ENCODE results near the gene CYGB.
"Not testable (repeated sequence)": the region's sequence is repeated elsewhere in the genome, so short reads cannot be mapped to it uniquely, and the experiment has no call there.

The CYGB gene

GRCh38 chr17:76565728-76566612, 28.5 kb upstream of the CYGB start:
- H3K36me3 ChIP-seq (ENCODE audit: control insufficient read depth, insufficient read depth, low read length) = peaks cover 13% of the 10 kb centered on the region
- peaks cover 20% of the 10 kb centered on the region for H3K4me1 ChIP-seq (ENCODE audit: control insufficient read depth, insufficient read depth, low read length)
- no peak overlapping the region for H3K9ac ChIP-seq (ENCODE audit: low read length)
- H3K4me3 ChIP-seq (ENCODE audit: low read length) = no peak overlapping the region
- H3K9me3 ChIP-seq (ENCODE audit: control insufficient read depth, low read length) = no peaks in the 10 kb centered on the region
- peaks cover 3% of the 10 kb centered on the region for H3K27me3 ChIP-seq (ENCODE audit: control insufficient read depth, insufficient read depth, low read length)

GRCh38 chr17:76564991-76565727, 27.6 kb upstream of the CYGB start:
- H3K27me3 ChIP-seq (ENCODE audit: control insufficient read depth, insufficient read depth, low read length); H3K4me3 ChIP-seq (ENCODE audit: low read length); H3K36me3 ChIP-seq (ENCODE audit: control insufficient read depth, insufficient read depth, low read length); H3K9me3 ChIP-seq (ENCODE audit: control insufficient read depth, low read length); H3K9ac ChIP-seq (ENCODE audit: low read length): not testable (repeated sequence)
- peaks cover 25% of the 10 kb centered on the region for H3K4me1 ChIP-seq (ENCODE audit: control insufficient read depth, insufficient read depth, low read length)

GRCh38 chr17:76563359-76563758, 25.9 kb upstream of the CYGB start:
- peaks cover 29% of the 10 kb centered on the region for H3K4me1 ChIP-seq (ENCODE audit: control insufficient read depth, insufficient read depth, low read length)

GRCh38 chr17:76562734-76563148, 25.2 kb upstream of the CYGB start:
- H3K9me3 ChIP-seq (ENCODE audit: control insufficient read depth, low read length) = no peaks in the 10 kb centered on the region
- H3K4me1 ChIP-seq (ENCODE audit: control insufficient read depth, insufficient read depth, low read length) = peaks cover 23% of the 10 kb centered on the region
- H3K36me3 ChIP-seq (ENCODE audit: control insufficient read depth, insufficient read depth, low read length) = peaks cover 9% of the 10 kb centered on the region
- no peaks in the 10 kb centered on the region for H3K27me3 ChIP-seq (ENCODE audit: control insufficient read depth, insufficient read depth, low read length)
- no peak overlapping the region for H3K4me3 ChIP-seq (ENCODE audit: low read length)
- no peak overlapping the region for H3K9ac ChIP-seq (ENCODE audit: low read length)

More at GRCh38 chr17:76563359-76563758, 25.9 kb upstream of the CYGB start:
- H3K4me3 ChIP-seq (ENCODE audit: low read length); H3K9ac ChIP-seq (ENCODE audit: low read length); H3K36me3 ChIP-seq (ENCODE audit: control insufficient read depth, insufficient read depth, low read length); H3K9me3 ChIP-seq (ENCODE audit: control insufficient read depth, low read length); H3K27me3 ChIP-seq (ENCODE audit: control insufficient read depth, insufficient read depth, low read length): not testable (repeated sequence)

- no peak overlapping the region for H3K4me3 ChIP-seq (ENCODE audit: low read length)
- H3K27me3 ChIP-seq (ENCODE audit: control insufficient read depth, insufficient read depth, low read length) = no peaks in the 10 kb centered on the region
- H3K36me3 ChIP-seq (ENCODE audit: control insufficient read depth, insufficient read depth, low read length) = peaks cover 9% of the 10 kb centered on the region
- no peaks in the 10 kb centered on the region for H3K9me3 ChIP-seq (ENCODE audit: control insufficient read depth, low read length)
- H3K9ac ChIP-seq (ENCODE audit: low read length) = no peak overlapping the region
- H3K4me1 ChIP-seq (ENCODE audit: control insufficient read depth, insufficient read depth, low read length) = peaks cover 20% of the 10 kb centered on the region
Observed at GRCh38 chr17:76561799-76562268, 24.3 kb upstream of the CYGB start.

- H3K4me3 ChIP-seq (ENCODE audit: low read length) = no peak overlapping the region
- no peaks in the 10 kb centered on the region for H3K27me3 ChIP-seq (ENCODE audit: control insufficient read depth, insufficient read depth, low read length)
- peaks cover 9% of the 10 kb centered on the region for H3K36me3 ChIP-seq (ENCODE audit: control insufficient read depth, insufficient read depth, low read length)
- peaks cover 25% of the 10 kb centered on the region for H3K4me1 ChIP-seq (ENCODE audit: control insufficient read depth, insufficient read depth, low read length)
- H3K9me3 ChIP-seq (ENCODE audit: control insufficient read depth, low read length) = no peaks in the 10 kb centered on the region
- no peak overlapping the region for H3K9ac ChIP-seq (ENCODE audit: low read length)
Observed at GRCh38 chr17:76561332-76561731, 23.8 kb upstream of the CYGB start.

GRCh38 chr17:76560877-76561221, 23.3 kb upstream of the CYGB start:
- Histone ChIP-seq H3K36me3 (ENCODE audit: control insufficient read depth, insufficient read depth, low read length) (peaks cover 9% of the 10 kb centered on the region), H3K9me3 (ENCODE audit: control insufficient read depth, low read length) (no peaks in the 10 kb centered on the region), H3K4me1 (ENCODE audit: control insufficient read depth, insufficient read depth, low read length) (peaks cover 26% of the 10 kb centered on the region), H3K4me3 (ENCODE audit: low read length) (no peak overlapping the region), H3K27me3 (ENCODE audit: control insufficient read depth, insufficient read depth, low read length) (no peaks in the 10 kb centered on the region), H3K9ac (ENCODE audit: low read length) (no peak overlapping the region)

- H3K4me1 ChIP-seq (ENCODE audit: control insufficient read depth, insufficient read depth, low read length) = peaks cover 26% of the 10 kb centered on the region
- peak overlapping the region; percentile 22 for H3K9ac ChIP-seq (ENCODE audit: low read length)
- no peaks in the 10 kb centered on the region for H3K27me3 ChIP-seq (ENCODE audit: control insufficient read depth, insufficient read depth, low read length)
- peaks cover 3% of the 10 kb centered on the region for H3K36me3 ChIP-seq (ENCODE audit: control insufficient read depth, insufficient read depth, low read length)
- no peak overlapping the region for H3K4me3 ChIP-seq (ENCODE audit: low read length)
- no peaks in the 10 kb centered on the region for H3K9me3 ChIP-seq (ENCODE audit: control insufficient read depth, low read length)
Observed at GRCh38 chr17:76560036-76560876, 22.7 kb upstream of the CYGB start.

GRCh38 chr17:76559460-76559859, 22.0 kb upstream of the CYGB start:
- H3K27me3 ChIP-seq (ENCODE audit: control insufficient read depth, insufficient read depth, low read length); H3K4me3 ChIP-seq (ENCODE audit: low read length); H3K9ac ChIP-seq (ENCODE audit: low read length); H3K9me3 ChIP-seq (ENCODE audit: control insufficient read depth, low read length); H3K36me3 ChIP-seq (ENCODE audit: control insufficient read depth, insufficient read depth, low read length): not testable (repeated sequence)
- peaks cover 26% of the 10 kb centered on the region for H3K4me1 ChIP-seq (ENCODE audit: control insufficient read depth, insufficient read depth, low read length)

- H3K4me1 ChIP-seq (ENCODE audit: control insufficient read depth, insufficient read depth, low read length) = peaks cover 26% of the 10 kb centered on the region
- H3K9ac ChIP-seq (ENCODE audit: low read length) = peak overlapping the region; percentile 88
Observed at GRCh38 chr17:76558198-76559095, 20.9 kb upstream of the CYGB start.

More at GRCh38 chr17:76558198-76559095, 20.9 kb upstream of the CYGB start:
- Histone ChIP-seq H3K4me3 (ENCODE audit: low read length) (peak overlapping the region; percentile 92), H3K27me3 (ENCODE audit: control insufficient read depth, insufficient read depth, low read length) (no peaks in the 10 kb centered on the region), H3K36me3 (ENCODE audit: control insufficient read depth, insufficient read depth, low read length) (no peaks in the 10 kb centered on the region), H3K9me3 (ENCODE audit: control insufficient read depth, low read length) (no peaks in the 10 kb centered on the region)

All from mucosa of stomach (tissue), 1 donor.